Progenitor cell of endocrine pancreas (in vitro differentiated cells): ENCODE data around the gene SEMA3G. TPM values are rescaled to one million over a fixed set of nuclear protein-coding genes. Genes with fewer than 3 reads are reported as not detected.

Experiments used
- DNase-seq: peaks from one replicate; pipeline ENCODE4 v3.0.0; 2021; ENCODE audit warnings: low spot score; ENCODE audit not compliant: unreplicated experiment
- H3K27ac Mint-ChIP-seq: 2 replicates; pipeline ENCODE4 v1.8.0; 2021; ENCODE audit warnings: mild to moderate bottlenecking, moderate library complexity, mixed read lengths
- H3K27me3 Mint-ChIP-seq: 2 replicates; pipeline ENCODE4 v1.8.0; 2021; ENCODE audit warnings: mixed read lengths
- H3K36me3 Mint-ChIP-seq: 2 replicates; pipeline ENCODE4 v1.8.0; 2022; ENCODE audit warnings: mixed read lengths; ENCODE audit not compliant: insufficient read depth
- H3K4me1 Mint-ChIP-seq: 2 replicates; pipeline ENCODE4 v1.8.0; 2021; ENCODE audit warnings: low read depth, mixed read lengths
- H3K4me3 Mint-ChIP-seq: 2 replicates; pipeline ENCODE4 v1.8.0; 2021; ENCODE audit warnings: low read depth, mild to moderate bottlenecking, moderate library complexity, mixed read lengths
- H3K9me3 Mint-ChIP-seq: 2 replicates; pipeline ENCODE4 v1.8.0; 2021; ENCODE audit warnings: low read depth, mixed read lengths
- CTCF ChIP-seq: fragments of 200-600 bp; sonication (generic); IDR thresholded peaks from one replicate; pipeline ENCODE4 v1.5.0; 2021; ENCODE audit warnings: antibody characterized with exemption, mild to moderate bottlenecking; ENCODE audit not compliant: unreplicated experiment
- total RNA-seq: library from RNA; stranded (reverse); gene quantifications from 2 replicates; pipeline ENCODE4 v1.2.1, GENCODE V29; 2021

SEMA3G gene
- total RNA-seq, 1 donor from 2014 or later = 0.79 TPM

GRCh38 chr3:52443268-52443610 lies 1.7 kb downstream of the SEMA3G start:
- no peak overlapping the region for H3K4me3 Mint-ChIP-seq
- no peaks in the 10 kb centered on the region for H3K9me3 Mint-ChIP-seq
- H3K27ac Mint-ChIP-seq = no peak overlapping the region
- DNase-seq = no peak
- H3K36me3 Mint-ChIP-seq = no peaks in the 10 kb centered on the region
- H3K4me1 Mint-ChIP-seq = peaks cover 3% of the 10 kb centered on the region
- peaks cover 5% of the 10 kb centered on the region for H3K27me3 Mint-ChIP-seq
- no peak for TF ChIP-seq CTCF

- H3K27ac Mint-ChIP-seq = no peak overlapping the region
- H3K36me3 Mint-ChIP-seq = no peaks in the 10 kb centered on the region
- DNase-seq = no peak
- no peak overlapping the region for H3K4me3 Mint-ChIP-seq
- peaks cover 5% of the 10 kb centered on the region for H3K27me3 Mint-ChIP-seq
- H3K9me3 Mint-ChIP-seq = no peaks in the 10 kb centered on the region
- H3K4me1 Mint-ChIP-seq = peaks cover 3% of the 10 kb centered on the region
- TF ChIP-seq CTCF = no peak
Observed at GRCh38 chr3:52442409-52443267, 2.3 kb downstream of the SEMA3G start.

- peaks cover under 1% of the 10 kb centered on the region for H3K27me3 Mint-ChIP-seq
- no peak overlapping the region for H3K27ac Mint-ChIP-seq
- no peaks in the 10 kb centered on the region for H3K36me3 Mint-ChIP-seq
- no peak overlapping the region for H3K4me3 Mint-ChIP-seq
- TF ChIP-seq CTCF = no peak
- H3K9me3 Mint-ChIP-seq = no peaks in the 10 kb centered on the region
- DNase-seq = no peak
- H3K4me1 Mint-ChIP-seq = peaks cover 2% of the 10 kb centered on the region
Observed at GRCh38 chr3:52441772-52442332, 3.1 kb downstream of the SEMA3G start.

GRCh38 chr3:52441091-52441771 lies 3.7 kb downstream of the SEMA3G start:
- no peaks in the 10 kb centered on the region for H3K27me3 Mint-ChIP-seq
- no peak overlapping the region for H3K4me3 Mint-ChIP-seq
- no peak overlapping the region for H3K27ac Mint-ChIP-seq
- no peak for DNase-seq
- no peaks in the 10 kb centered on the region for H3K9me3 Mint-ChIP-seq
- no peaks in the 10 kb centered on the region for H3K36me3 Mint-ChIP-seq
- TF ChIP-seq CTCF = no peak
- peaks cover 2% of the 10 kb centered on the region for H3K4me1 Mint-ChIP-seq

GRCh38 chr3:52440671-52441070 lies 4.2 kb downstream of the SEMA3G start:
- DNase-seq = no peak

More at GRCh38 chr3:52440671-52441070, 4.2 kb downstream of the SEMA3G start:
- H3K36me3 Mint-ChIP-seq = no peaks in the 10 kb centered on the region
- TF ChIP-seq CTCF = no peak
- H3K9me3 Mint-ChIP-seq = no peaks in the 10 kb centered on the region
- H3K27ac Mint-ChIP-seq = no peak overlapping the region
- H3K4me3 Mint-ChIP-seq = no peak overlapping the region
- H3K4me1 Mint-ChIP-seq = peaks cover 2% of the 10 kb centered on the region
- H3K27me3 Mint-ChIP-seq = no peaks in the 10 kb centered on the region
